H1 (cell line): ENCODE measurements around the gene RBM24. TPM values are rescaled to one million over a fixed set of nuclear protein-coding genes. Genes with fewer than 3 reads are reported as not detected.

ENCODE experiments used
- CTCF ChIA-PET: fragments of 300-600 bp; sonication (Branson Sonifier 250); formaldehyde crosslinking; loops from one replicate; lab custom pipeline; 2021; ENCODE audit not compliant: partially characterized antibody; lab: Charles Lee
- POLR2A ChIA-PET: fragments of 300-600 bp; sonication (Branson Sonifier 250); formaldehyde crosslinking; loops from one replicate; lab custom pipeline; 2021; ENCODE audit warnings: inconsistent platforms; ENCODE audit not compliant: partially characterized antibody; lab: Charles Lee
- DNase-seq, 2 experiments: peaks; one replicate each; pipeline versions ENCODE4 v3.0.0 to v3.0.0-alpha.2; 2010 to 2022; ENCODE audit warnings: low spot score in 2 of 2, low read depth in 1 of 2, mixed read lengths in 1 of 2
- FAIRE-seq: peaks from 2 replicates; lab custom pipeline; 2011; peaks lifted over from hg19 to GRCh38; lab: Jason Lieb, UNC
- H2AFZ ChIP-seq: 2 replicates; pipeline ENCODE4 v1.8.1; 2012; ENCODE audit warnings: low read length, inconsistent platforms
- H2AK5ac ChIP-seq: 2 replicates; pipeline ENCODE4 v1.6.1; 2013; ENCODE audit warnings: low read depth, low read length
- H2BK120ac ChIP-seq: replicated peaks from 2 replicates; pipeline ENCODE3; 2013; ENCODE audit warnings: low read depth, low read length, inconsistent platforms
- H2BK12ac ChIP-seq: 2 replicates; pipeline ENCODE4 v1.6.1; 2013; ENCODE audit warnings: low read depth, low read length
- H2BK15ac ChIP-seq: 2 replicates; pipeline ENCODE4 v1.6.1; 2013; ENCODE audit warnings: low read length
- H2BK20ac ChIP-seq: 2 replicates; pipeline ENCODE4 v1.6.1; 2013; ENCODE audit warnings: low read length
- H2BK5ac ChIP-seq: 2 replicates; pipeline ENCODE4 v1.6.1; 2013; ENCODE audit warnings: low read depth, low read length
- H3K14ac ChIP-seq: 2 replicates; pipeline ENCODE4 v1.6.1; 2013; ENCODE audit warnings: inconsistent platforms; ENCODE audit not compliant: insufficient read length
- H3K18ac ChIP-seq: 2 replicates; pipeline ENCODE4 v1.6.1; 2013; ENCODE audit warnings: low read length; ENCODE audit errors: extremely low read depth
- H3K23ac ChIP-seq: 2 replicates; pipeline ENCODE4 v1.6.1; 2013; ENCODE audit warnings: inconsistent platforms; ENCODE audit not compliant: insufficient read length
- H3K23me2 ChIP-seq: 2 replicates; pipeline ENCODE4 v1.6.1; 2013; ENCODE audit warnings: low read depth, low read length
- H3K27ac ChIP-seq: 2 replicates; pipeline ENCODE4 v1.6.1; 2011; ENCODE audit warnings: low read depth, low read length, inconsistent platforms
- H3K27me3 ChIP-seq, 4 experiments: replicated peaks in 1 of 4; 1 replicate in 1 of 4; 2 replicates in 3 of 4; pipeline versions ENCODE4 v1.6.1 to v1.8.1; 2011 to 2013; ENCODE audit warnings: low read length in 3 of 4, mild to moderate bottlenecking in 3 of 4, inconsistent platforms in 2 of 4, mixed read lengths in 2 of 4, moderate library complexity in 1 of 4; ENCODE audit not compliant: control insufficient read depth in 3 of 4, insufficient read depth in 3 of 4; ENCODE audit errors: extremely low read depth in 1 of 4
- H3K36me3 ChIP-seq, 4 experiments: 2 replicates each; pipeline versions ENCODE4 v1.6.1 to v1.8.1; 2011 to 2013; ENCODE audit warnings: mild to moderate bottlenecking in 4 of 4, low read length in 3 of 4, moderate library complexity in 2 of 4, control low read depth in 1 of 4, inconsistent platforms in 1 of 4; ENCODE audit not compliant: insufficient read depth in 4 of 4, control insufficient read depth in 2 of 4
- H3K4ac ChIP-seq: replicated peaks from 2 replicates; pipeline ENCODE3; 2013; ENCODE audit warnings: low read length, low read depth, mixed read lengths, inconsistent platforms; ENCODE audit not compliant: insufficient read length
- H3K4me1 ChIP-seq, 4 experiments: replicated peaks in 1 of 4; 1 replicate in 1 of 4; 2 replicates in 3 of 4; pipeline versions ENCODE4 v1.6.1 to v1.8.1; 2011 to 2013; ENCODE audit warnings: low read length in 3 of 4, inconsistent platforms in 2 of 4, mixed read lengths in 1 of 4; ENCODE audit not compliant: insufficient read depth in 4 of 4, control insufficient read depth in 3 of 4
- H3K4me2 ChIP-seq, 2 experiments: 2 replicates each; pipeline versions ENCODE4 v1.6.1 to v1.8.1; 2011 to 2013; ENCODE audit warnings: low read depth in 2 of 2, low read length in 2 of 2, control low read depth in 1 of 2, inconsistent platforms in 1 of 2, mild to moderate bottlenecking in 1 of 2; ENCODE audit not compliant: insufficient read depth in 1 of 2
- H3K4me3 ChIP-seq, 4 experiments: fragments of 200-600, 300-600 bp in 1 of 4; sonication (generic), shearing (Covaris generic), sonication (Bioruptor Twin) in 1 of 4; 2 replicates each; pipeline versions ENCODE4 v1.5.1 to v1.8.1; 2011 to 2016; ENCODE audit warnings: low read length in 4 of 4, low read depth in 3 of 4, control low read depth in 2 of 4, inconsistent platforms in 2 of 4, mild to moderate bottlenecking in 2 of 4, mixed read lengths in 1 of 4, moderate library complexity in 1 of 4; ENCODE audit not compliant: insufficient read depth in 2 of 4; ENCODE audit errors: extremely low read depth in 1 of 4
- H3K56ac ChIP-seq: replicated peaks from 2 replicates; pipeline ENCODE3; 2013; ENCODE audit warnings: low read depth, mild to moderate bottlenecking, mixed read lengths, low read length, inconsistent platforms; ENCODE audit not compliant: insufficient read length
- H3K79me1 ChIP-seq: 2 replicates; pipeline ENCODE4 v1.6.1; 2013; ENCODE audit warnings: low read depth, low read length, control low read depth
- H3K79me2 ChIP-seq, 2 experiments: 2 replicates each; pipeline versions ENCODE4 v1.6.1 to v1.8.1; 2012 to 2013; ENCODE audit warnings: low read length in 2 of 2, mild to moderate bottlenecking in 2 of 2, inconsistent platforms in 1 of 2; ENCODE audit not compliant: insufficient read depth in 2 of 2, control insufficient read depth in 1 of 2
- H3K9ac ChIP-seq, 4 experiments: replicated peaks in 1 of 4; 1 replicate in 1 of 4; 2 replicates in 3 of 4; pipeline versions ENCODE4 v1.6.1 to v1.8.1; 2011 to 2013; ENCODE audit warnings: low read depth in 3 of 4, low read length in 3 of 4, control low read depth in 2 of 4, mild to moderate bottlenecking in 2 of 4, moderate library complexity in 2 of 4, inconsistent platforms in 1 of 4; ENCODE audit errors: extremely low read depth in 1 of 4
- H3K9me3 ChIP-seq, 2 experiments: 2 replicates each; pipeline versions ENCODE4 v1.6.1 to v1.8.1; 2012 to 2013; ENCODE audit warnings: mild to moderate bottlenecking in 2 of 2, moderate library complexity in 2 of 2, control low read depth in 1 of 2, inconsistent platforms in 1 of 2, low read depth in 1 of 2, low read length in 1 of 2, mixed read lengths in 1 of 2; ENCODE audit not compliant: insufficient read depth in 2 of 2
- H4K20me1 ChIP-seq, 2 experiments: replicated peaks in 1 of 2; 2 replicates each; pipeline versions ENCODE3 to v1.8.1; 2011 to 2013; ENCODE audit warnings: inconsistent platforms in 2 of 2, low read length in 2 of 2, mild to moderate bottlenecking in 1 of 2; ENCODE audit not compliant: insufficient read depth in 2 of 2, control insufficient read depth in 1 of 2
- H4K5ac ChIP-seq: 2 replicates; pipeline ENCODE4 v1.6.1; 2013; ENCODE audit warnings: low read length, low read depth, mixed read lengths, inconsistent platforms; ENCODE audit not compliant: insufficient read length
- H4K8ac ChIP-seq: 2 replicates; pipeline ENCODE4 v1.8.0; 2013; ENCODE audit warnings: mild to moderate bottlenecking, moderate library complexity, low read length, inconsistent platforms; ENCODE audit not compliant: insufficient read depth; ENCODE audit errors: extremely low read depth
- H4K91ac ChIP-seq: replicated peaks from 2 replicates; pipeline ENCODE3; 2013; ENCODE audit warnings: low read length, mixed read lengths, inconsistent platforms; ENCODE audit not compliant: insufficient read length
- ATF3 ChIP-seq: IDR thresholded peaks from 2 replicates; pipeline ENCODE4 v1.6.1; 2011; ENCODE audit warnings: low read depth, mild to moderate bottlenecking, low read length; ENCODE audit not compliant: insufficient read depth
- CBX5 ChIP-seq: fragments of 300-800, 300-1000 bp; sonication (generic); IDR thresholded peaks from 2 replicates; pipeline ENCODE4 v1.7.1; 2016; ENCODE audit warnings: antibody characterized with exemption, low read length, low read depth
- CREB1 ChIP-seq: IDR thresholded peaks from 2 replicates; pipeline ENCODE4 v1.6.1; 2012; ENCODE audit warnings: inconsistent platforms
- KDM4A ChIP-seq: IDR thresholded peaks from one replicate; pipeline ENCODE4 v1.7.1; 2012; ENCODE audit warnings: low read depth, mild to moderate bottlenecking, moderate library complexity, low read length, inconsistent platforms; ENCODE audit not compliant: severe bottlenecking
- MAFK ChIP-seq: IDR thresholded peaks from 2 replicates; pipeline ENCODE4 v1.6.1; 2012; ENCODE audit warnings: low read depth, mild to moderate bottlenecking, improper control_type of control experiment, low read length
- MAX ChIP-seq: IDR thresholded peaks from 2 replicates; pipeline ENCODE4 v1.6.1; 2012; ENCODE audit warnings: inconsistent platforms
- RFX5 ChIP-seq: IDR thresholded peaks from 2 replicates; pipeline ENCODE4 v1.6.1; 2011; ENCODE audit warnings: low read depth, low read length, improper control_type of control experiment, borderline replicate concordance
- SAP30 ChIP-seq: fragments of 300-600 bp; sonication (generic); IDR thresholded peaks from 2 replicates; pipeline ENCODE4 v1.7.1; 2012; ENCODE audit warnings: low read length, moderate library complexity, mild to moderate bottlenecking, inconsistent platforms; ENCODE audit not compliant: insufficient read depth, insufficient replicate concordance
- SP1 ChIP-seq: IDR thresholded peaks from 2 replicates; pipeline ENCODE4 v1.6.1; 2011; ENCODE audit warnings: low read depth, low read length
- WGBS, 2 experiments: shearing (Covaris generic) in 1 of 2; methylation state at CpG; one replicate each; pipeline versions ENCODE4 v1.1.6 to v1.1.7; 2013 to 2015; ENCODE audit warnings: low lambda C conversion rate in 2 of 2, mixed read lengths in 2 of 2, inconsistent platforms in 1 of 2, low coverage in 1 of 2, missing lambda C conversion rate in 1 of 2; ENCODE audit not compliant: insufficient replicate concordance in 2 of 2, insufficient coverage in 1 of 2, insufficient read length in 1 of 2; ENCODE audit errors: extremely low coverage in 1 of 2, missing lambda C conversion rate in 1 of 2; 5-methylcytosine and 5-hydroxymethylcytosine counted together
- polyA plus RNA-seq, 7 experiments: library from polyadenylated mRNA; depleted of rRNA in 3 of 7; stranded (reverse) in 5 of 7; unstranded in 2 of 7; fragments of >200 nt in 5 of 7; fragments of 200-250 nt in 2 of 7; gene quantifications; 1 replicate in 5 of 7; 2 replicates in 1 of 7; 4 replicates in 1 of 7; pipeline versions ENCODE4 v1.2.1 to v1.2.3, GENCODE V29; 2011 to 2013; ENCODE audit warnings: missing spikeins in 2 of 7, mixed read lengths in 2 of 7
- total RNA-seq: library from RNA; stranded (reverse); fragmentation: NEBNext Ultra II Directional; extraction: Animal tissue kit (Norgen Biotek cat#: 25700); gene quantifications from 2 replicates; pipeline ENCODE4 v1.2.1, GENCODE V29; 2021

The RBM24 gene
- total and polyA plus RNA-seq, 2 of the 8 experiments (the other 6 are each of a cell fraction or from before 2014, with no cell fraction given) = 0.52 to 2.6 TPM

GRCh38 chr6:17299750-17300149 is 18.6 kb downstream of the RBM24 start:
- no peak overlapping the region for H3K56ac ChIP-seq
- no peaks in the 10 kb centered on the region for H3K23me2 ChIP-seq
- H3K79me1 ChIP-seq = no peaks in the 10 kb centered on the region
- CTCF ChIA-PET = no interaction called here
- no peaks in the 10 kb centered on the region for H3K4me1 ChIP-seq
- H2AFZ ChIP-seq = no peak overlapping the region
- H2AK5ac ChIP-seq = no peak overlapping the region
- no peak overlapping the region for H4K8ac ChIP-seq
- FAIRE-seq (no peak), DNase-seq (no peak)
- H3K27ac ChIP-seq = no peak overlapping the region
- no peak for TF ChIP-seq SP1
- TF ChIP-seq SAP30 = no peak
- TF ChIP-seq MAFK = no peak
- no peak for TF ChIP-seq ATF3
- TF ChIP-seq KDM4A = no peak
- no peak for TF ChIP-seq MAX
- TF ChIP-seq CBX5 = no peak
- TF ChIP-seq RFX5 = no peak
- TF ChIP-seq CREB1 = no peak
- no peak overlapping the region for H3K14ac ChIP-seq
- H3K18ac ChIP-seq = no peak overlapping the region
- no peak overlapping the region for H3K4me3 ChIP-seq
- POLR2A ChIA-PET = no interaction called here
- H2BK120ac ChIP-seq = no peak overlapping the region
- no peaks in the 10 kb centered on the region for H3K36me3 ChIP-seq
- 93% methylated on average over 1 of the region's 1 CpG; no CpG with 5 or more reads in 1 of the 2 experiments for WGBS, 2 experiments
- no peak overlapping the region for H4K5ac ChIP-seq
- H4K20me1 ChIP-seq = no peaks in the 10 kb centered on the region
- no peak overlapping the region for H2BK20ac ChIP-seq
- H2BK15ac ChIP-seq = no peak overlapping the region
- no peak overlapping the region for H2BK5ac ChIP-seq
- H3K9ac ChIP-seq = no peak overlapping the region
- no peak overlapping the region for H3K23ac ChIP-seq
- no peak overlapping the region for H3K4ac ChIP-seq
- no peak overlapping the region for H2BK12ac ChIP-seq
- H3K9me3 ChIP-seq = no peaks in the 10 kb centered on the region
- no peaks in the 10 kb centered on the region for H3K79me2 ChIP-seq
- no peak overlapping the region for H3K4me2 ChIP-seq
- H3K27me3 ChIP-seq = no peaks in the 10 kb centered on the region
- H4K91ac ChIP-seq = no peak overlapping the region
